K562 (cell line): ENCODE data around the gene PIP4K2C.

ENCODE experiments used
- BHLHE40 ChIP-seq: IDR thresholded peaks from 2 replicates; pipeline ENCODE4 v1.6.1; 2011; ENCODE audit warnings: low read length, improper control_type of control experiment
- BRF2 ChIP-seq: IDR thresholded peaks from 3 replicates; pipeline ENCODE4 v1.6.1; 2011; ENCODE audit warnings: borderline replicate concordance, mild to moderate bottlenecking; ENCODE audit not compliant: insufficient read length, insufficient read depth
- EGR1 ChIP-seq: fragments of 450-650 bp; conservative IDR thresholded peaks from 2 replicates; pipeline ENCODE4 v1.6.1; 2017; ENCODE audit warnings: mild to moderate bottlenecking
- MLLT1 ChIP-seq, 2 experiments: fragments of 450-650 bp; IDR thresholded peaks; 2 replicates each; pipeline ENCODE4 v1.6.1; 2016
- SREBF1 ChIP-seq: fragments of 150-350 bp; IDR thresholded peaks from 2 replicates; pipeline ENCODE4 v1.6.1; 2014; ENCODE audit warnings: antibody characterized with exemption, low read depth, low read length, borderline replicate concordance
- THRB ChIP-seq: fragments of 450-650 bp; formaldehyde crosslinking; conservative IDR thresholded peaks from 2 replicates; pipeline ENCODE4 v1.4.0; 2022; ENCODE audit warnings: mild to moderate bottlenecking, missing genetic modification characterization
- ZNF12 ChIP-seq: sonication (generic); formaldehyde crosslinking; IDR thresholded peaks from 2 replicates; pipeline ENCODE4 v1.4.0; 2020; ENCODE audit warnings: mild to moderate bottlenecking, missing genetic modification reagents
- ZNF274 ChIP-seq: IDR thresholded peaks from 2 replicates; pipeline ENCODE4 v1.6.1; 2011; ENCODE audit warnings: low read depth, mild to moderate bottlenecking, low read length, moderate library complexity, borderline replicate concordance
- ZNF282 ChIP-seq: sonication (generic); formaldehyde crosslinking; IDR thresholded peaks from 2 replicates; pipeline ENCODE4 v1.8.1; 2023; ENCODE audit warnings: missing genetic modification reagents

- TF ChIP-seq THRB (no peak), BRF2 (no peak), SREBF1 (no peak), BHLHE40 (no peak), ZNF282 (CRISPR knock-in tag) (no peak), EGR1 (no peak), ZNF274 (no peak), ZNF12 (CRISPR knock-in tag) (peak; percentile 68; the same call in 1 of the 2 replicates), MLLT1 (IDR thresholded peaks at IDR 0.05) (peak; percentile 42 to 61; a peak in 3 of 4 replicates)
Measured at GRCh38 chr12:57546438-57547287, 44.3 kb upstream of the PIP4K2C start, which contains the start of gene DCTN2.
